GM21723 (cell line): ENCODE data around the gene CPT2.

Source experiments
- ATAC-seq: cut with Tn5 transposase; IDR thresholded peaks from one replicate; pipeline ENCODE4 v1.9.1; 2021; ENCODE audit warnings: mild to moderate bottlenecking, moderate library complexity; ENCODE audit not compliant: unreplicated experiment

The CPT2 gene

GRCh38 chr1:53214376-53214940, 17.8 kb downstream of the CPT2 start:
- no peak for ATAC-seq

GRCh38 chr1:53218201-53218600, 21.6 kb downstream of the CPT2 start:
- no peak for ATAC-seq

GRCh38 chr1:53219711-53220110, 23.1 kb downstream of the CPT2 start:
- ATAC-seq = no peak

GRCh38 chr1:53220171-53220961, 23.7 kb downstream of the CPT2 start, which contains the start of gene CZIB:
Gene CZIB, minus strand, starts transcription at chr1:53220634. Its CDS starts 59 bp downstream, at chr1:53220575.
- peak; percentile 92 for ATAC-seq

GRCh38 chr1:53220962-53221286, 24.3 kb downstream of the CPT2 start:
- no peak for ATAC-seq

- ATAC-seq = no peak
Observed at GRCh38 chr1:53237638-53238037, 41.0 kb downstream of the CPT2 start.

GRCh38 chr1:53238197-53239155, 41.9 kb downstream of the CPT2 start, which contains the start of gene MAGOH:
Gene MAGOH, minus strand, starts transcription at chr1:53238518. Its CDS starts 70 bp downstream, at chr1:53238448.
- peak; percentile 94 for ATAC-seq

- ATAC-seq = no peak
Observed at GRCh38 chr1:53241828-53242227, 45.2 kb downstream of the CPT2 start.

- ATAC-seq = no peak
Observed at GRCh38 chr1:53242381-53242780, 45.8 kb downstream of the CPT2 start.

- no peak for ATAC-seq
Observed at GRCh38 chr1:53244141-53244540, 47.5 kb downstream of the CPT2 start.

- no peak for ATAC-seq
Observed at GRCh38 chr1:53246261-53247134, 49.9 kb downstream of the CPT2 start.

GRCh38 chr1:53249706-53250105, 53.1 kb downstream of the CPT2 start:
- no peak for ATAC-seq

- no peak for ATAC-seq
Observed at GRCh38 chr1:53250325-53250724, 53.7 kb downstream of the CPT2 start.

GRCh38 chr1:53254011-53254640, 57.5 kb downstream of the CPT2 start:
- no peak for ATAC-seq

GRCh38 chr1:53255031-53255430, 58.4 kb downstream of the CPT2 start:
- ATAC-seq = no peak

GRCh38 chr1:53256511-53257453, 60.2 kb downstream of the CPT2 start:
- no peak for ATAC-seq

- no peak for ATAC-seq
Observed at GRCh38 chr1:53257454-53258081, 60.9 kb downstream of the CPT2 start.

- no peak for ATAC-seq
Observed at GRCh38 chr1:53258216-53258615, 61.6 kb downstream of the CPT2 start.
